ENCODE measurements around the gene BRPF1.

BRPF1 gene

DNA sequence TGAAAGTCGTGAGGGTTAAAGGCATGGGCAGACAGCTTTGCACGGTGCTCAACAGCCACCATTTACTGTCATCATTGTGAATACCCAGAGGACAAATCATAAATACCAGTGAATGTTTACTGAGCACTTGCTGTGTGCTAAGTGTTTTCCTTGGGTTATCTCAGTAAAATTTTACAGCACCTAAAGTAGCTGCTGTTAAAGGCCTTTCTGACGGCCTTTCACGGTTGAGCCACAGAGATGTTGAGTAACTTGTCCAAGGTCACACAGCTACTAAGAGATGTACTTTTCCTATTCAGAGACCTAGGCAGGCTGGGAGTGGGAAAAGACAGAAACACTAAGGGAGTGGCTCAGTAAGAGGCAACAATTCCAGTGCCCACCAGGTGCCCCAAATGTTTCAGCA is 28.3 kb upstream of the BRPF1 start:
- DNase-seq (ENCODE audit: low read depth in 1 of 2, low spot score in 1 of 2), result no peak

DNA sequence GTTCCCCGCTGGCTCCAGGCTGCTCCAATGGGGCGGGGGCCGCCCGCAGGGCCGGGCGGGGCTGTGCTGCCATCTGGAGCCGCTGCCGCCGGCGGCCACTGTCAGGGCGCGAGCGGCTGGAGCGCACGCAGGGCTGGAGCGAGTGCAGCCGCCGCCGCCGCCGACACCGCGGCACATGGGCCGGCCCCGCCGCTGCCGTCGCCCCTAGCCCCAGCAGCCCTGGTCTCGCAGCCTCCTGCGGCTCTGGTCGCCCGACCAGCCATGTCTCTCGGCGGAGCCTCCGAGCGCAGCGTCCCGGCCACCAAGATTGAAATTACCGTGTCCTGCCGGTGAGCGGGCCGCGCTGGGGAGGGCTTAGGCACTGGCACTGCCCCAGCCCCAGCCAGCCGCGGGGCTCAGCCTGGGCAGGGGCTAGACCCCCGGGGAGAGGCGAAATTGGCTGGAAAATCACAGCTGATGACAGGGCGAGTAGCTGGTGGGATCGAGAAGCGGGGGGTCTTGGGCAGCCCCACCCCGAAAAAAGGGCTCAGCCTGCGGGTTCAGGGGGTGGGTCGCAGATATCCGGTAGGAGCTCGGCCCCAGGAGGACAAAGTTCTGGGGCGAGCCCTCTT is 27.7 kb upstream of the BRPF1 start, which contains the start of gene CPNE9:
TSS of gene CPNE9 (plus strand) at position 98 of the 611 bp plus-strand sequence. CDS start at position 262, 164 bp downstream.
- DNase-seq (ENCODE audit: low read depth in 1 of 2, low spot score in 1 of 2), result no peak

DNA sequence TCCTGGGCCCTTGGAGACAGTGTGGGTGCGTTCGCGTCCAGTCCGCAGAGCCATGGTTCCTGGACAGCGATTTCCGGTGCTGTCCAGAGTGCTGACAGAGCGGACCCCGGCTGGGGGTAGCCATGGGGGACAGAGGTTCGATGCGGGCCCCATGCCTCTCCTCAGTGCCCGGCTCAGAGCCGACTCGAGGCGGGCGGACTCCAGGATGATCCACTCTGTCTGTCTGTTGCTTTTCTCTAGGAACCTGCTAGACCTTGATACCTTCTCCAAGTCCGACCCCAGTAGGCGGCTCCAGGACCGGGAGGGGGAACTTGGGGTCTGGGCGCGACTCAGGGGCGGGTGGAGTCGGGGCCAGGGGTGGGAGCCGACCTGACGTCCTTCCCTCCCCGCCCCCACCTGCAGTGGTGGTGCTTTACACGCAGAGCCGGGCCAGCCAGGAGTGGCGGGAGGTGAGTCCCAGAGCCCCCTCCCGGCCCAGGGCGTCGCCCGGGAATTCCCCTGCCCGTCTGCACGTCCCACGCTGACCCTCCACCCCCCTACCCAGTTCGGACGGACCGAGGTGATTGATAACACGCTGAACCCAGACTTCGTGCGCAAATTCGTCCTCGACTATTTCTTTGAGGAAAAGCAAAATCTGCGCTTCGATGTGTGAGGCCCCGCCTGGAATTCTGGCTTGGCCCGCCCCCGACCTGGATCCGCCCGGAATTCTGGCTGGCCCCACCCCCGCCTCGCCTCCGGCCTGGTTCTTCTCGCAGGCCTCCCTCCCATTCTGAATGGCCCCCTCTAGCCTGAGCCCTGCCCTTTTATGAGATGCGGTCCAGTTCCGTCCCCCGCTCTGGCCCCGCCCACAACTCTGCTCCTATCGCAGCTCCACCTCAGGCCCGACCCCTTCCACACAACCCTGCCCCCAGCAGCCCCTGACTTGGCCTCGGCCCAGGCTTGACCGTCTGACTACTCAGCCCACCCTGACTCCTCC is 26.9 kb upstream of the BRPF1 start:
- DNase-seq (ENCODE audit: low read depth in 1 of 2, low spot score in 1 of 2), result no peak

DNA sequence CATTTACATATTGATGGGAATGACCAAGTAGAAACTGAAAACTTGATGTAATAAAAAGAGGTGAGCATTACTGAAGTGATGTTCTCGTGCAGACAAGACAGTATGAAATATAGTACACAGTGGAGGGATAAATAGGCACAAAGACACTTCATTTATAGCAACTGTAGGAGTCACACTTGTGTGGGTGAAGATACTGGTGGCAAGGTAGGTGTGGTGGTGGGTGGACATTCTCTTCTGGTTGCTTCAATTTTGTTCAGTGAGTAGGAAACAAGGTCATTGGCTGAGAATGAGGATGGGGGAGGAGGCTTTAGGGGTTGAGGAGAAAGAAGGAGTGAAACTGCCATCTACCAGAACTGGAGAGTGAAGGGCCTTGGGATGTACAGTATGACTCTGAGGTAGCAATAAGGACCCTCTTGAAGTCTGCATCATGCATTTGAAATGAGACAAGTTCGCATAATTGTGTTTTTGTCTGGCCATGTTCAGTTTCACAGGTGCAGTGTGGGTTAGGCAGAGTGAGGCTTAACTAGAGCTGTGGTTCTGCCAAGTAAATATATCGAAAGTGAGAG is 21.3 kb upstream of the BRPF1 start:
- DNase-seq (ENCODE audit: low read depth in 1 of 2, low spot score in 1 of 2), result no peak

DNA sequence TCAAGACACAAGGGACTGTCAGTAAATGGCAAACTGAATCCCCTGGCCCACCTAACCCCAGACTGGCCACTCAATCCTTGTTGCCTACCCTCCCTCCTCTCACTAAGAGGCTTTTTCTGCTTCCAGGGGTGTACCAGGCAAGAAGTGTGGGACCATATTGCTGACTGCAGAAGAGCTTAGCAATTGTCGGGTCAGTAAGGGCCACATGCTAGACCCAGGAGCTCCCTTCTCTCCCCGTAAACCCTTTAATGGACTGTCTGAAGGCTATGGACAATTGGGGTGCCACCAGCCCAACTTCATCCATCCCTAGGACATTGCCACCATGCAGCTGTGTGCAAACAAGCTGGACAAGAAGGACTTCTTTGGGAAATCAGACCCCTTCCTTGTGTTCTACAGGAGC is 19.1 kb upstream of the BRPF1 start:
- DNase-seq (ENCODE audit: low read depth in 1 of 2, low spot score in 1 of 2), result no peak

DNA sequence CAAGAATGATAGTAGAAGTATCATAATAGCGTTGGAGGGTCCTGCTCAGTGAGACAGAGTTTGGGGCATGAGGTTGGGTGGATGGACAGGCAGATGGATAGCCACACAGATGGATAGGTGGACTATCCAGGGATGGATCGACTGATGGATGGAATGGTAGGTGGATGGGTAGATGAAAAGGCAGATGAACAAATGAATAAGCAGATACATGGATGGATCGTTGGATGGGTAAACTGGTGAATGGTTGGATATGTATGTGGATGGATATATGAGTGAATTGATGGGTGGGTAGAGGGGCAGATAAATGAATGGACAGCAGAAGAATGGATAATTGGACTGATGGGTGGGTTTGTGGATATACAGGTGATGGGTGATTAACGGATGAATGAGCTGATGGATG is 18.4 kb upstream of the BRPF1 start:
- no peak for DNase-seq (ENCODE audit: low read depth in 1 of 2, low spot score in 1 of 2)

DNA sequence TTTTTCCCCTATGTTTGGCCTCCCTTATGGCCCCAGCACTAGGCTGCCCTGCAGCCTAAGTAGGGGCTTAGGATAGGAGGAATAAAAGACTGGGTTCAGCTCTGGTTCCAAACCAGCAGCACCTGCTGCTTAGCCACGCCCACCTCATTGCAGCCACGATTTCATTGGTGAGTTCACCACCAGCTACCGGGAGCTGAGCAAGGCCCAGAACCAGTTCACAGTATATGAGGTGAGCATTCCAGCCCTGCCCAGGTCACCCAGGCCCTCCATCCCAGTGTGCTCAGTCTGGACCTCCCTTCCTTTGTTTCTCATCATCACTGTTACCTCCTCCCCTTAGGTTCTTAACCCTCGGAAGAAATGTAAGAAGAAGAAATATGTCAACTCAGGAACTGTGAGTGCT is 16.4 kb upstream of the BRPF1 start:
- no peak for DNase-seq (ENCODE audit: low read depth in 1 of 2, low spot score in 1 of 2)

DNA sequence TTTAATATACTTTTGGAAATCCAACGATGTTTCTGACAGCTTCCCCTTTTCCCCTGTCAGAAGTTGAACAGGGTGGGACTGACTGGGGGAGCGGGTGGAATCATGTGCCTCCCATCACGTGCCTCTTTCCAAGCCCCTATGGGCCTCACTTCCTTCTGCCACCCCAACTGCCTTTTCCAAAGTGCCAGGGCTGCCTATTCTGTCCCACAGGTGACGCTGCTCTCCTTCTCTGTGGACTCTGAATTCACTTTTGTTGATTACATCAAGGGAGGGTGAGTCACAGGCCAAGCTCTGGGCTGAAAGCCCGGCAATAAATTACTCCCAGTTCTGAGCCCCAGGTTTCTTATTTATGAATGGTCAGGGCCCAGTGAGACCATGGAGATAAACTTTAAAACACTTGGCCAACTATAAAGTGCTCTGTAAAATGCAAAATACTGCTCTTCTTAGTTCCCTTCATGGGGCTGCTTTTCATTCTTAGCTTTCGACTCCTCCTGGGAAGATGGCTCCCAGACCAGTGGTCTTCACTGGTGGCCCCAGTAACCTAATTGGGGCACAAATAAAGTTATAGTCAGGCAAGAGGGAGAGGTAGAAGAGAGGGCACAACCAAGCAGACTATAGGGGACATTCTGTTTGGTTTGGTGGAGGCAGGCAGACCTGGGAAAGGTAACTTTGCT is 15.6 kb upstream of the BRPF1 start:
- DNase-seq (ENCODE audit: low read depth in 1 of 2, low spot score in 1 of 2), result no peak

DNA sequence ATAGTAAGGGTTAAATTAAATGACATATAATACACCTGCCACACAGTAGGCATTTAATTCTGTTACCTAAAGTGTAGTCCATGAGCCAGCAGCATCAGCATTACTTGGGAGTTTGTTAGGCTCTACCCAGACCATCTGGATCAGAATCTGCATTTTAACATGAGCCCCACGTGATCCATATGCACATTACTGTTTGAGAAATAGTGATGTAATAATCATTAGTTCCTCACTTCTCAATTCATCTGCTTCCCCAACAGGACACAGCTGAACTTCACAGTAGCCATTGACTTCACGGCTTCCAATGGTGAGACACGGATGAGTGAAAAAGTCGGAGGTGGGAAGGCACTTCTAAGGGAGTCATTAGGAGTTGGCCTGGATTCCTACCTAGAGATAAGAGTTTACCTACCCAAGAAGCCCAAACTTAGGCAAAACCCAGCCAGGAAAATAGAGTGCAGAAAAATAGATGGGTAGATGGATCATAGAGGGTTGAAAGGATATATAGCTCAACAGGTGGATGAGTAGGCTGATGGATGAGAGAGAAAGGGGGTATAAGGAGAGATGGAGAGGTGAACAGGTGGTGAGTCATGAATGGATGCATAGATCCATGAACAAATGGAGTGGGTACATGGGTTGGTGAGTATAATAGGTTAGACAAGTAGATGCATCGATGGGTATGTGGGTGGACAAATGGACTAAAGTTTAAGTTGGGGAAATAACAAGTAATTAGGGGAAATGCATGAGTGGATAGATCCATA is 14.6 kb upstream of the BRPF1 start:
- DNase-seq (ENCODE audit: low read depth in 1 of 2, low spot score in 1 of 2), result no peak

DNA sequence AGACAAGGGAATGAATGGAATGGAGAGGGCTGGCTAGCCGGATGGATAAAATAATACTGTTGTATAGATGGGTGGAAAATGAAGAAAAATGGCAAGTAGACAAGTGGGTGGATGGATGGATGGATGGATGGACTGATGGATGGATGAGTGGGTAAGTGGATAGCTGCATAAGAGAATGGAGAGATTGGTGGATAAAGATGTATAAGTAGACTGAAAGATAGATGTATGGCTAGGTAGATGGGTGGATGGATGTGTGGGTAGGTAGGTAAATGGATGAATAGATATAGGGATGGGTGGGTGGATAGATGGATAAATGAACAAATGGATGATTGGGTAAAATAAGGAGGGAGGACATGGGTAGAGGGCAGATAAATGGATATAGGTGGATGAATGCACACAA is 14.0 kb upstream of the BRPF1 start:
- no peak for DNase-seq (ENCODE audit: low read depth in 1 of 2, low spot score in 1 of 2)

DNA sequence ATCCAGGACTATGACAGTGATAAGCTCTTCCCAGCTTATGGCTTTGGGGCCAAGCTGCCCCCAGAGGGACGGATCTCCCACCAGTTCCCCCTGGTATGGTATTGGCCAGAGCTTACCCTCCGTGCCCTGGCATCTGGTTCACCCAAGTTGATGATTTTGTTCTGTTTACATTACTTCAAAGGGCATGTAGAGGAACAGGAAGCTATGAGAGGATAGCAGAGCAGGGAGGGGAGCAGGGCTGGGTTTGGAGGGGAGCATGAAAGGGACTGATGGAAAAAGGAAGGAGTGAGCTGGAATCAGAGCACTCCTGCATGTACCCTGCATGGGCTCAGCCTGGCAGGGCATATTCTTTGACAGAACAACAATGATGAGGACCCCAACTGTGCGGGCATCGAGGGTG is 13.4 kb upstream of the BRPF1 start:
- no peak for DNase-seq (ENCODE audit: low read depth in 1 of 2, low spot score in 1 of 2)

DNA sequence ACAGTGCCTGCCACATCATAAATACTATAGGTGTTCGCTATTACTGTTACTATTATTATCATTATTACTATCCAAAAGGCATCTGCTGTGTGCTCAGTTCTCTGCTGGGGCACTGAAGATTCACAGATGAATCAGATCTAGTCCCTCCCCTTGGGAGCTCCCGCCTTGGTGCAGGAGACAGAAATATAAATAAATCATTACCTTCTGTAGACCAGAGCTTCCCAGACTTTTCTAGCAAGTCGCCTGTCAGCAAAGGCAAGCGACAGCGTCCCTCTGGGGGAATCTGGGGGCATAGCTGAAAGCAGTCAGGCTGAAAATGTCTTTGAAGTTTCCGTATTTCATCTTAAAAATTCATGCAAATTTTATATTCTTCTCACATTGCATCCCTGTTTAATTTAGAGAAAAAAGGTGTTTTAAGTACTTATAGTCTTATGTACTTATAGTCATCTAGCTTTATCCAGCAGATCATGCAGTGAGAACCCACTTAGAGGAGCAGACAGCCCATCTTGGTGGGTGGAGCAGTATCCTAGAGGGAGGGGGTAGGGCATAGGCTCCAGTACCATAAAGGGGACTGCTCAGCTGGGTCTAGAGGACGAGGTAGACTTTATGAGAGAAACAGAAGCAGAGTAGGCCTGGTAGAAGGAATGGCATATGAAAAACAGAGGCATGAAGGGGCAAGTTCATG is 10.4 kb upstream of the BRPF1 start:
- DNase-seq (ENCODE audit: low read depth in 1 of 2, low spot score in 1 of 2), result no peak

DNA sequence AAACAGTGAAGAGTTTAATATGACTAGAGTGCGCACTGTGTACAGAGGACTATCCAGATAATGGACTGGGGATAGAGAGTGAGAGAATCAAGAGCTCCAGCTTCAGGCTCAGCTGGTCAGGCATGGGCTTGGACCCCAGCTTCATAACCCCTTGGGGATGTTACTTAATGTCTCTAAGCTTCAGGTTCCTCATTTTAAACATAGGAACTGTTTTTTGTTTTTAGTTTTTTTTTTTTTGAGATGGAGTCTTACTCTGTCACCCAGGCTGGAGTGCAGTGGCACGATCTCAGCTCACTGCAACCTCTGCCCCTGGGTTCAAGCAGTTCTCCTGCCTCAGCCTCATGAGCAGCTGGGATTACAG is 9.9 kb upstream of the BRPF1 start:
- DNase-seq (ENCODE audit: low read depth in 1 of 2, low spot score in 1 of 2), result no peak

DNA sequence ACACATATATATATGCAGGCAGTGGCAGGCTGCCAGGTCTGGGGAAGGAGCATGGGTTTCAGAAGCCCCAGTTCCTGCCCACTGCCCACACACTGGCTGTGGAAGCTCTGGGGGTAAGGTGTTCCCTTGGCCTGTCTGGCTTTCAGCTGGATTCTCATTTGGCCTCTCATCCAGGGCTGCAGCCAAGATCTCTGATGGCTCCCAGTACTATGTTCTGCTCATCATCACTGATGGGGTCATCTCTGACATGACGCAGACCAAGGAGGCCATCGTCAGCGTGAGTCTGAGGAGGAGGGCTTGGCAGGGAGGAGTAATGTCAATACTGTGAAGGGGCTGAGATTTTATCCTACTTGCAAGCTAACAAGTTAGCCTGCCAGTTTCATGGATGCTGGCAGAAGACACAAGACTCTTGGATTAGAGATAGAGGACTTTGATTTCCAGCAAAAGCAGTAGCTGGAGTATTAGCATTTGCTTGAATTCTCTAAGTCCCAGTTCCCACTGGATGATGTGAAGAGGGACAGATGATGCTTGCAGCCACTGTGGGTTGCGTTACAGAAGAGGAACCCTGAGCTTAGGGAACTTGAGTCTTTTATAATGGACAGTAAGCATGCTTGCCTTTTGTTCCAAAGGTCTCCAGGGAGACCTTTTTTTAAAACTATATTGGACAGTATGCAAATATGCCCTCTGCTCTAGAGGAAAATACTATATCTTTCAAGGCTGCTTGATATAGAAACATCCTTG is 5.6 kb upstream of the BRPF1 start:
- no peak for DNase-seq (ENCODE audit: low read depth in 1 of 2, low spot score in 1 of 2)

DNA sequence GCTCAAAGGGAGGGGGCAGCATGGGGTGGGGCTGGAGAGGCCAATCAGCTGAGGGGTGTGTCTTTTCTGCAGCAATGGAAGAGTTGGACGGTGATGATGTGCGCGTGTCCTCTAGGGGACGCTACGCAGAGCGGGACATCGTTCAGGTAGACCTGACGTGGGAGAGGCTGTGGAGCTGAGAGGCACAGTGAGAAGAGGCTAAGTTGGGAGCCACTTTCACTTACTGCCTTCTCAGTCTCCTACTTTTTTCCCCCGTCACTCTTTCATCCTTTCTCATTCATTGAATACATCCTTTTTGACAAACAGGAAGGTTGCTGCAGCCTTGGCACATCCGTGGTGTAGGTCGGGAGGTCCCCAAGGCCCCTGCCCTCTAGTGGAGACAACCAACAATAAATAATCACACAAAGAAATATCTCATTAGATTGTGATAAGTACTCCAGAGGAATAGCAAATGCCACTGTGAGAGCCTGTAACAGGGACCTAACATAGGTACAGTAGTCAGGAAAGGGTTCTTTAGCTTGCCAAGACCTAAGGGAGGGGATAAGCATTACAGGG is 4.4 kb upstream of the BRPF1 start:
- DNase-seq (ENCODE audit: low read depth in 1 of 2, low spot score in 1 of 2), result peak; percentile 16 to 30

DNA sequence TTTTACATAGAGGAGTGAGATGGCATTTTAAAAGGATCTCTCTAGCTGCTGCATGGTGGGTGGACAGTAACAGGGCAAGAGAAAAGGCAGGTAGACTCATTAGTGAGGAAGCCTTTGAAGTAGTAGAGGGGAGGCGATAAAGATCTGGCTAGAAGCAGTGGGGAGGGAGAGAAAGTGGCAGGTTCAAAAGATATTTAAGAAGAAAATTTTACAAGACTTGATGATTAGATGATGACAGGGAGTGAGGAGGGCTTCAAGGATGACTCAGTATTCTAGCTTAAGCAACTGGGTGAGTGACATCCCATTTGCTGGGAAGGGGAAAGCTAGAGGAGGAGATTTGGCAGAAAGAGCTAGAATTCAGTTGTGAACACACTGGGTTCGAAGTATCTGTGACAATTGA is 3.8 kb upstream of the BRPF1 start:
- DNase-seq (ENCODE audit: low read depth in 1 of 2, low spot score in 1 of 2), result no peak

DNA sequence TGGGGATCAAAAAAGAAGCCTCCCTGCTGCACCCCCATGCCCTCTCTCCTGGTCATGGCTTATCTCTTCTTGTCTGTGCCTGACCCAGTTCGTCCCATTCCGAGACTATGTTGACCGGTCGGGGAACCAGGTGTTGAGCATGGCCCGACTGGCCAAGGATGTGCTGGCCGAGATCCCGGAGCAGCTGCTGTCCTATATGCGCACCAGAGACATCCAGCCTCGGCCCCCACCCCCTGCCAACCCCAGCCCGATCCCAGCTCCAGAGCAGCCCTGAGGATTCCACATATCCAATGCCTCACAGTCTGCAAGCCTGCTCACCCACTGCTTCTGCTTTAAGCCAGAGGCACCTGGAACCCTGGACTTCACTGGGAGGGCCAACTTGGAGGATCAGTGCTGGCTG is 2.1 kb upstream of the BRPF1 start:
- no peak for DNase-seq (ENCODE audit: low read depth in 1 of 2, low spot score in 1 of 2)

DNA sequence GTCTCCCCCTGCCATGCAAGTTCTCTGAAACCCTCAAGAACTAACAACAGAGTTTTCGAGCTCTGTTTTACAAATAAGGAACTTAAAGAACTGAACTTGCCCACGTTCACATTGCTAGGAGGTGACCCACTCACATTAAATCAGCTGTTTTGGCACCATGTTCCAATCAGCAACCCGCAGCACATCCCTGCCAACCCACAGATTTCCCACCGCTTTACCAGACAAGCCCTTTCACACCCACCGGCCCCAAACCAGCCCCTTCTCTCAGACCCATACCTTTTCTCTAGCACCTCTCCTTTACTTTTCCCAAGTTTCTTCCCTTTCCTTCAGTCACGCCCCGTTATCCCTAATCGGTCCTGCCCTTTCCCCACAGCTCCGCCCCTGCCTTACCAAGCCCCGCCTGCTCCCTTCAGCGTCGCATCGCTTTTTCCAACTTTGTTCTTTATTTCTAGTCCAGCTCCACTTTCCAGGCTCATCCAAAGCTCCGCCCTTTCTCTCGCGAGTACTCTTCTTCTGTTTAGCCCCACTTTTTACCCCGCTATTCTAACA is 804 bp upstream of the BRPF1 start:
- no peak for DNase-seq (ENCODE audit: low read depth in 1 of 2, low spot score in 1 of 2)

DNA sequence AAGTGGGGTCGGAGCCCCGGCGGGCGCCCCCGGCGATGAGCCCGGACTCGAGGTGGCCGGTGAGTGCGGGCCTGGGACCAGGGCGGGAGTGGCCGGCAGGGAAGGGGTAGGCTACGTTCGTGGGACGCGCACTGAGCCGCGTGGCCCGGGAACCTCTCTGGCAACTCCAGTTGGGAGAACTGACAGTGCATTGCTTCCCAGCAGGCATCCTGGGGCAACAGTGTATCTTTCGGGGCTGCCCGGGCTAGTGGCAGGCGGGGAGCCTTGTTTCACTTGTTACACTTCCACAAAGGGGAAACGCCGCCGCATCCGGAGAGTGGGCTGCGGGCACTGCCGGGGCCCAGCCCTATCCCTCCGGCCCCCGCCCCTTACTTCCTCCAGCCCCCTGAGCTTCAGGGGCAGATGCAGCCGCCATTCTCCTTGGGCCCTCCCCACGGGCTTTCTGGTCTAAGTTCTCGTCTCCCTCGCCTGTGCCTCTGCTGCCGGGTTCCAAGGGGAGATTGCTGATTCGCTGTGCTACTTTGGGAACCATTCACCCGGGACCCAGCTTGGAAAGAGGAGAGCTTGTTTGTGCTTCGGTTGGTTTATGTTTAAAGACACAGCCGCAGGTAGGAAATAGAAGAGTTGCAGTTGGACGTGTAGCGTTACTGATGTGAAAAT is 675 bp downstream of the BRPF1 start:
- peak in 1 of 2 donors; percentile 11 for DNase-seq (ENCODE audit: low read depth in 1 of 2, low spot score in 1 of 2)
